HG03139 (cell line): ENCODE data around the gene APH1B.
"Not testable (repeated sequence)": the region's sequence is repeated elsewhere in the genome, so short reads cannot be mapped to it uniquely, and the experiment has no call there.

Source experiments
- ATAC-seq: cut with Tn5 transposase; IDR thresholded peaks from one replicate; pipeline ENCODE4 v1.9.1; 2021; ENCODE audit not compliant: unreplicated experiment

APH1B gene

DNA sequence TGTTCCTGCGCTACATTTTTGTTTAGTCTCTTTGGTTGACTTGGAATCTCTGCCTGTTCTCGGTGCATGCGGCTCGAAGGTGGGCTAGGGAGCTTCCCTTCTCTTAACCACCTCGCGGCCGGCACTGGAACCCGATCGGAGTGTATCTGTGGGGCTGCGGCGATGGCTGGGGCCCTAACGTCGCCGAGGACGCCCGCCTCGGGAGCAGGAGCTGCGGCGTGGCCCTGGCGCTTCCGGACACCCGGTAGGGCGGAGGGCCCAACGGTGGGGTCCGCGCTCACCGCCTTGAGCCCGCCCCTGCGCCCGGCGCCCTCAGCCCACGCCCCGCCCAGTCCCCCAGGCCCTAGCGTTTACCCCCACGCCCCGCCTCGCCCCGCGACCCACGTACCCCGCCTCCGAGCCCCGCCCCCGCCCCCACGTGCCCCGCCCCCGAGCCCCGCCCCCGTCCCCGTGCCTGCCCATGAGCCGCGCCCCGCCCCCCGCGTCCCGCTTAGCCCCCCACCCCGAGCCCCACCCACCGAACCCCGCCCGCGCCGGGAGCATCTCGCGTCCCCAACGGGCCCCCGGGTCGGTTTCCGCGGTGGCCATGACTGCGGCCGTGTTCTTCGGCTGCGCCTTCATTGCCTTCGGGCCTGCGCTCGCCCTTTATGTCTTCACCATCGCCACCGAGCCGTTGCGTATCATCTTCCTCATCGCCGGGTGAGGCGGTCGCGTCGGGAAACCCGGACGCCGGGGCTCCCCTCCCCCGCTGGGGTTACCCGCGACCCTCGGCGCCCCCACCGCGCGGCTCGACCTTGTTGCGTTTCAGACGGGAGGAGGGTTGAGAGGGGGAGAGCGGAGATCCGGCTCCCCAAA is at the start of gene APH1B:
Gene APH1B (plus strand): TSS at position 568 of the 855 bp plus-strand sequence. CDS start 19 bp downstream, at position 587.
- peak; percentile 75 for ATAC-seq

DNA sequence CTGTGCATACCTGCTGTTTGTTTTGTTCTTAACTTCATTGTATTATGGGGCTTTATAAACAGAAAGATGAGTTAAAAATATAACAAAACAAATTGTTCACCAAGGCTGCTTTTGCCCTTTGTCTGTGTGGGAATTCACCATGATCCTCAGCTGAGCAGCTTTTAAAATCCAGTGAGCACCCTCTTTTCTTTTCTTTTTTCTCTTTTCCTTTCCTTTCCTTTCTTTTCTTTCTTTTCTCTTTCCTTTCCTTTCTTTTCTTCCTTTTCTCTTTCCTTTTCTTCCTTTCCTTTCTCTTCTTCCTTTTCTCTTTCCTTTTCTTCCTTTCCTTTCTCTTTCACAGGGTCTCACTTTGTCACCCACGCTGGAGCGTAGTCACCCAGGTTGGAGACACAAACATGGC is 49.7 kb upstream of the APH1B start:
- ATAC-seq: no peak

DNA sequence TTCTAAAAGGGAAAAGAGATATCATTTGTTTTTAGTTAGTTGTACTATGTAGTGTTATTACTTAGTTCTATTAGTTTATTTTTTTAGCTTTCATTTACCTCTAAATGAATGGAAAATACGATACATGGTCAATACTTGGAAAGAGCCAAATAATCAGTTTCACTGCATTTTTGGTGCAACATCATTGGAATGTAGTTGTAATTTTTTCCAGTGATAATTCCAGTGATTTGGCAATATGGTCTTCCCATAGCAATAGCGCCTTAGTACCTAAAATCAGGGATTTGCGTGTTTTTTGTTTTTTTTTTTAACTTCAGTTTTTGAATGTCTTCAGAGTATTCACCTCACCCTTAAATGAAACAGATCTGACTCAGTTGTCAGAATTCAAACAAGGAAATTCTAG is 46.2 kb upstream of the APH1B start:
- ATAC-seq: no peak

DNA sequence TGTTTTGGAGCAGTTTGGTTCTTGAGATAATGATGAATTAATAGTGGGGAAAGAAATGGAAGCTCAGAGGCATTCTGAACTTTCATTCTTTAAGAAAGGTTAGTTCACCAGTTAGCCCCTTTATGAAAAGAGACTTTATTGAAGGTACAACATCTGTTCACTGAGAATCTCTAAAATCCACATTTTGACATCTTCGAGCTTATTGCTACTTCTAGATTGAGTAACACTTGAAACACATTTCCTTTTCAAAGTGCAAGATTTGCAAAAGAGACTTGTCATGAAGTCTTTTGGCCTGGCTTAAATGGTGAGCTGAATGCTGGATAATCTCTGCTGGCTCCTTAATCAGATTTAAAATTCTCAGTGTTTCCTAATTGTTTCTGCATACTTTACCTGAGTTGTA is 45.7 kb upstream of the APH1B start:
- ATAC-seq: no peak

DNA sequence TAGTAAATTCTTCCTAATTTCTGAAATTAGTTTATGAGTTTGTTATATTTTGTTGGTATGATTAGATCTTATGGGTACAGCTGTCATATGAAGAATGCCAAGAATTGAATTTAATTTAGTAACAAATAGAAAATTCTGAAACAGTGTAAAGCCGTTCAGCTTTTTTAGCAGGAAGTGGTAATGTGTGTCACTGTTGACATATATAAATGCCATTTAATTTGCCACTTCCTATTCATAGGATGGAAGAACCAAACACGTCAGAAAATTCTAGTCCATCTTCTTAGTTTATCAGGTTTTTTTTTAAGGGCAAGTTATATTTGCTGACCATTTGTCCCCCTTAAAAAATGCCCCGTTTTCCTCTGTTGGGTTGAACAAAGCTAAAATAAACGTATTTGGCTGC is 45.0 kb upstream of the APH1B start:
- no peak for ATAC-seq

DNA sequence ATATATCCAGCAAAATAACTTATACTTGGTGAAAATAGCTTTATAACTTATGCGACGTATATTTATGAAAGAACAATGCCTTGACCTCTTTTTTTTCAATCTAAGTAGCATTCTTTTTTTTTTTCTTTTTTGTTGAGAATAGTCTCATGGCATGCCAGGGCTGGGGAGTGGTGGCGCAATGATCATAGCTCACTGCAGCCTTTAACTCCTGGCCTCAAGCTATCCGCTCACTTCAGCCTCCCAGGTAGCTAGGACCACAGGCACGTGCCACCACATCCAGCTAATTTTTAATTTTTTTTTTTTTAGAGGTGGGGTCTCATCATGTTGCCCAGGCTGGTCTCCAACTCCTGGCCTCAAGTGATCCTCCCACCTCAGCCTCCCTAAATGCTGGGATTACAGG is 44.5 kb upstream of the APH1B start:
- no peak for ATAC-seq

DNA sequence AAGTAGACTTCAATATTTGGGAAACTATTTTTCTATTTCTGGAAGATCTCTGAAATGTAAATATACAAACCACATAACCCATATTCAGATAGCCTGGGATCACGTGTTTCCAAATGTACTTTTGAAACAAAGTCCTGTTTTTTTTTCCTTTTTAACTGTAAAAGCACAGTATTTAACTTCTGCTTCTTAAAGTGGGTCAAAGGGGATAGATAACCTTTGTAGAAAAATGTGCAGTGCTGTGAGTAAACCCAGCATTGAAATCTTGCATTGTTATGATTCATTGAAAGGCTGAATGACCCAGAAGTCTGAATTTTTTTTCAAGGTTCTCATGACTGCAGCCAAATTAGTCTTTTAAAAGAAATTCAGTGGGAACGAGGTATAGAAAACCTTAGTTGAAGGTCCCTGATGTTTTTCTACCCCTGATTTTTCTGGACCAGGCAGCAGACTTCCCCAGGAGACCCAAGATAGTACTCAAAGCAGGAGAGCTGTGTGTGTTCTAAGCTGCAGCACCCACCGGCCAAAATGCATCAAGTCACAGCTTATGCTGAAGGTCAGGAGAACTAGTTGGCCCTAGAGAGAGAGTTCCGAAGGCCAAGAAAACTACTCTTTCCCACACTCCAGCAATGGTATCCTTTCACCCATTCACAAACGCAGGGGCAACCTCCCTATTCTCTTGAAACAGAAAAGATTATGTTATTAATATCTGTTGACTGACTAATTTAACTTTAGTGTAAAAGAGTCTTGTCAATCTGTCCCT is 43.6 kb upstream of the APH1B start:
- no peak for ATAC-seq

DNA sequence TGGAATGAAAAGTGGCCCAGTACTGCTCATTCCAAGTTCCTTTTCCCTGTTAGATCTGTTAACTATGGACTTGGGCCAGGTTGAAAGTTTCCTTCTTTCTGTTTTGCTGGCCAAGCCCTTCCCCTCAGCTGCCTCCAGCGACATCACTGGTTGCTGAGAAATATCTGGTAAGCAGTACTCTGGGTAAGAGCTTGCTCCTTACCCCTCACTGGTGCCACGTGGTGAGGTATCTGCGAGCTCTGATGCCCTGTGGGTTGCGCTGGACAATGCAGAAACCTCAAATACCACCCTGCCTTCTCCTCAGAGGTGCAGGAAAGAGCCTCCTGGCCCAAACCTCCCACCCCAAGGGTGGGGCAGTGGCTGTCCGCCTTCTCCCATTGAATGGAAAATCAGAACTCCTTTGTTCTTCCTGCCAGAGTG is 42.9 kb upstream of the APH1B start:
- ATAC-seq: no peak

DNA sequence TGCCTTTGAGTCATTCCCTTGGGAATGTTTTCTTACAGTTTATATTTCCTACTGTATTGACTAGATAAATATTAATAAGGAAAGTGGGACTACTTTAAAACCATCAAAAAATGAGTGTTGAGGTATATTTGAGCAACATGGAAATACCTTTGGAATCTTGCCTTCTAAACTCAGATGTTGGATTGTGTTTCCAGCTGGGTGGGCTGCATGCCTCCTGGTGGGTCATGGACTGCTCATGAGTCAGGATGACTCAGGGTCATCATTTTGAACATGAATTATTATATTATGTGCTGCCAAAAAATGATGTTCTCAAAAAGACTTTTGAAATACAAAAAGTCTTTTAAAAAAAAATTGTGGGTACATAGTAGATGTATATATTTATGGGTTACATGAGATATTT is 41.1 kb upstream of the APH1B start:
- no peak for ATAC-seq

DNA sequence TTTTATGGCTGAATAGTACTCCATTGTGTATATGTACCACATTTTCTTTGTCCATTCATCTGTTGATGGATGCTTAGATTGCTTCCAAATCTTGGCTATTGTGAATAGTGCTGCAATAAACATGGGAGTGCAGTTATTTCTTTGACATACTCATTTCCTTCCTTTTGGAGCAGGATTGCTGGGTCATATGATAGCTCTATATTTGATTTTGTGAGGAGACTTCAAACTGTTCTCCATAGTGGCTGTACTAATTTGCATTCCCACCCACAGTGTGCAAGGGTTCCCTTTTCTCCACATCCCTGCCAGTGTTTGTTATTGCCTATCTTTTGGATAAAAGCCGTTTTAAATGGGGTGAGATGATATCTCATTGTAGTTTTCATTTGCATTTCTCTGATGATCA is 40.3 kb upstream of the APH1B start:
- not testable (repeated sequence) for ATAC-seq

DNA sequence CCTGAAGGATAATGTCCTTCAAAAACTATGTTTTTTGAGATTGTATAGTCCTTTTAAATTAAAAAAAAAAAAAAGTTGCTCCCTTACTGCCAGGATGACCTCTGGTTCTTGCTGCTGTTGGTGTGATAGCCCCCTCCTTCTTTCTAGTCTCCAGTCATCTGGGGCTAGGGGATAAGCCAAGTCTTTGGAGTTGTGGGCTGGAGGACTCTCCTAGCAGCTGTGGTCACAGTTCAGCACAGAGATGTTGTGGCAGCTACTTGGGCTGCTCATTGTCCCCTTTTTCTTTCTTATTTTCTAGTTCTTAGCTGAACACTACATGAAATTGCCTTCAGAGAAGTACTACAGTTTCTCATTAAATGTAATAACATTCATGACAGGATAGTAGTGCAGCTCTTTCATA is 39.2 kb upstream of the APH1B start:
- ATAC-seq: no peak

DNA sequence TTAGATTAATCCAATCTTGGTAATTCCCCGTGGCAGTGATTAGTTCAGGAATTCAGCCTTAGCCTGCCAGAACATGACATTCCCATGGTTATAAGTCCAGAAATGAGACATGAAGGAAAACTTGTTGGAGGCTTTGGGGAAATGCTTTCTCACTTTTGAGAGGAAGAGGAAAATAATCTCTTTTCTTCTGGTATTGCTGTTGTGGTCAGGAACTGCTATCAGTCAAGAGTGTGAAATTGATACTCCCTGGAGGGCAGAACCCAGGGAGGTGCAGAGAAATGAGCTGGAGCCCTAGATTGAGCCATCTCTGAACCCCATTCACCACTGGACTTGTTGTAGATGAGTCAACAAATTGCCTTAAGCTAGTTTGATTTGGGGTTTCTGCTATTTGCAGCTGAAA is 38.6 kb upstream of the APH1B start:
- no peak for ATAC-seq

DNA sequence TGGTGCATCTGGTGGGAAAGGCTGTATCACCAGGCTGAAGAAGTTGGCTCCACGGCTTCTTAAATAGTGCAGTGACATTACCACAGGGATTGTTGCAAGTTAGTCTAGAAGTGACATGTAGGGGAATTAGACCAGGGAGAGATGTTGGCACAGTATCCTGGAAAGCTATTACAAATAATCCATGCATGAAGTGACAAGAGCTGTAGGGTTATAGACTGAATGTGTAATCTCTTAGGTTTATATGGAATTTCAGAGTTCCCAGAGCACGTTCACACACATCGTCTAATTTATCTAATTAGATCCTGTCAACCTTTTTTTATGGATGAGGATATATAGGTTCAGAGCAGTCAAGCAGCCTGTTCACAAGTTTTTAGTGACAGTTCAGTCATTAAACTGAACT is 37.3 kb upstream of the APH1B start:
- ATAC-seq: no peak

DNA sequence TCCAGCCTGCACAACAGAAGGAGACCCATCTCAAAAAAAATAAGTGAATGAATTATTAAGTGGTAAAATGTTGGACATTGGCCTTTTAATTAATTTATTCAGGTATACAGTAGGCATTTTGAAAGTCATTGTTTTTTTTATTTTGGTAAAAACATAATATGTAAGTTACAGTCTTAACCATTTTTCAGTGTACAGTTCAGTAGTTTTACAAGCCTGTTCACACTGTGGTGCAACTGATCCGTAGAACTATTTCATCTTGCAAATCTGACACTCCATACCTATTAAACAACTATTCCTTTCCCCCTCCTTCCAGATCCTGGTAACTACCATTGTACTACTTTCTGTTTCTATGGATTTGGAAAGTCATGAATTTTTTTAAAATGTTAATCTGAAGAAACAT is 36.1 kb upstream of the APH1B start:
- ATAC-seq: no peak

DNA sequence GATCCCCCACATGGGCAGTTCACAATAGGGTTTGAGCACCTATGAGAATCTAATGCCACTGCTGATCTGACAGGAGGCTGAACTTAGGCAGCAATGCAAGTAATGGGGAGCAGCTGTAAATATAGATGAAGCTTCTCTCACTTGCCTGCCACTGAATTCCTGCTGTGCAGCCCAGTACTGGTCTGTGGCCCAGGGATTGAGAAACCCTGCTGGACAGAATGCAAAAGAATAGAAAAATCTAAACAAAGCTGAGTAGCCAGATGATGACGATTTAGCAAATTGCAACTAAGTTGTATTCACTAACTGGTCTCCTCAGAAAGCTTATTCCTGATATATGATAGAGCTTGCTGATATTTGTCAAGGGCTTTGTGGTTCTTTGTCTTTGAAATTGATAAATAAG is 34.3 kb upstream of the APH1B start:
- no peak for ATAC-seq

DNA sequence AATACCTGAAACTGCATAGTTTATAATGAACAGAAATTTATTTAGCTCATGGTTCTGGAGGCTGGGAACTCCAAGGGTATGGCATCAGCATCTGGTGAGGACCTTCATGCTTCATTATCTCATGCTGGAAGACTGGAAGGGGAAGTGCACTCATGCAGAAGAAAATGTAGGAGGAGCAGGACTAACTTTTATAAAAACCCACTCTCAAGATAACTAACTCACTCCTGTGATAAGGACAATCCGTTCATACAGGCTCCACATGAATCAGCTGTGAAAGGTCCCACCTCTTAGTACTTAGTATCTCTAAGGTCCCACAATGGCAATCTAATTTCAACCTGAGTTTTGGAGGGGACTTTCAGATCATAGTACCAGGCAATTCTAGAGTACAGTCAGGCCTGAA is 33.6 kb upstream of the APH1B start:
- no peak for ATAC-seq

DNA sequence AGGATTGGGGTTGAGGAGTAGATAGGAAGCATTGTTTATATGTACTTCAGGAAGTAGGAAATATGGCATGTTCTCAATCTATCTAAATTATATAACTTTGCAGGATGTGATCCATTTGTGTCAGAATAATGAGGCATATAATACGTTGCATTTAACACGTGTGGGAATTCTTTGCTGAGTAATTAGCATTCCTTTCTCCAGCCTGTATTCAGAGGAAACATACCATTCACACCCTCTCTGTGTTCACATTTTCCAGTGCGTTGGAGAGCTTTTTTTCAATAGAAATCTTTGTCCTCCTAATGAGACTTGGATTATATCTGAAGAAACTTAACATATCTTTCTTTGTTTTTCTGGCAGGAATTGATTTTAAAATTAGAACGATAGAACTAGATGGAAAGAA is 33.0 kb upstream of the APH1B start:
- ATAC-seq: no peak

DNA sequence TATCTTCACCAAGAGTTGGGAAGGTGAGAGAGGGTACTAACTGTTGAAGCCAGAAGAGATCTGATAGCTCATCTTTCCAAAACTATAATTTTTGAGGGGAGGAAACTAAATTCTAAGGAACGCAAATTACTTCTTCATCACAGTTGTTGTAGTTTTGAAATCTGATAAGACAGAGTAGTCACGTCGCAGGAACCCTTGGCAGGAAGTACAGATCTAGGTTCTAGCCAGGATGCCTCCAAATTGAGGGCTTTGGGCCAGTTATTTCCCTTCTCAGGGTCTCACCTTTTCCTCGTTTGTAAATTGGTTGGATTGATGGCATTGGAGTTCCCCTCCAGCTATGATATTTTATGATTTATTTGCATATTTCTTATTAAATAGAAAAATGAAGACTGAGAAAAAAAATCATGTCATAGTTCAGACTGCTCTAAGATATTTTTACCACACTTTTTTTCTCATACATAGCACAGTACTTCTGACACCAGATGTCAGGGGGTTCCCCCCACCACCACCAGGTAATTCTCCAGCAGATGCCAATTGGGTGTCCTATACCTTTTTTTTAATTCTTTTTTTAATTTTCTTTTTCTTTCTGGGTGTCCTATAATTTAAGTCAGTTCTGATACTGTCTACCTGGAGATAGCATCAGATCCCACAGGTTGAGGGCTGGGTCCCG is 32.3 kb upstream of the APH1B start:
- ATAC-seq: no peak

DNA sequence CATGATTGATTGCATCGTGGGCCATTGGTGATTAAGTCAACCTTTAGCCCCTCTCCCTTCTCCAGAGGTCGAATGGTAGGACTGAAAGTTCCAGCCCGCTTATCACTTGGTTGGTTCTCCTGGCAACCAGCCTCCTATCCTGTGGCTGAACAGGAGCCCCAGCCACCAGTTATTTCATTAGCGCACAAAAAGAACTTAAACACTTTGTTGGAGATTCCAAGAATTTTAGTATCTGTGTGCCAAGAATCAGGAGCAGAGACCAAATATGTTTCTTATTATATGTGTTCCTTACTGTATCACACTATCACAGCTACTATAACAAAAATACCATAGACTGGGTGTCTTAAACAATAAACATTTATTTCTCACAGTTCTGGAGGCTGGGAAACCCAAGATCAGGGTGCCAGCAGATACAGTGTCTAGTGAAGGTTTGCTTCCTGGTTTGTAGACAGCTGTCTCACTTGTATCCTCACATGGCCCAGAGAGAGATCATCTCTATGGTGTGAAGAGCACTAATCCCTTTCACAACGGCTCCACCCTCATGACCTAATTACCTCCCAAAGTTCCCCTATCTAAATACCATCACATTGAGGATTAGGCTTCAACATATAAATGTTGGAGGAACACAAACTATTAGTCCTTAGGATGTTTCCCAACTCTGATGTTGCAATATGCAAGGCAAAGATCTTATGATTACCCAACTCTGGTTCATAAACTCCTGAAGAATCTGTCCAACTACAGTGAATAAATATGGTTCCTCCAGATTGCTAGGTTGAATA is 30.5 kb upstream of the APH1B start:
- no peak for ATAC-seq

DNA sequence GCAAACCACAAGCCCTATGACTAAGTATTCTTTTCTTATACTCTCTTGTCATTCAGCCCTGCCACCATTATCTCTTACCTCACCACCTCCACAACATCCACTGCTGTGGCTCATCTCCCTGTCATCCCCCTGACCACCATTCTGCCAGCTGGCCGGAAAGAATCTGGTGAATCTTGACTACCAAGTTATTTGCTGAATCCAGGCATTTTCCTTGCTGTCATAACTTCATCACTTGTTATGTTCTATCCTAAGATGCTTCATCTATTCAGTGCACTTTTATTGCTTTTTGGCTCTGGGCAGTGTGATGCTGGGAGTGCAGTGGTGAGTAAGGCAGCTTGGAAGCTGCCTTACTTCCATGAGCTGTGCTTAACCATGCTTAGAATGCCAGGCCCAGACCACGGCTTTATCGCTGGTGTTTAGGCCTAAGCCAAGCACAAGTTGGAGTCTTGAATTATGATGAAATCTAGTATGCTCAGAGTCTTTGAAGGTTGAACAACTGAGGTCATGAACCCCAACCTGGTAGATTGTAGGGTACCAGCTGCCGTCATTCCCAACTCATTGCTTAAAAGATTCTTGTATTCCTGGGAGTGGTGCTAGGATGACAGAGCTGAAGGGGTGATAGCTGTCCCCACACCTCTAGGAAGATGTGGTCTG is 27.0 kb upstream of the APH1B start:
- ATAC-seq: no peak

DNA sequence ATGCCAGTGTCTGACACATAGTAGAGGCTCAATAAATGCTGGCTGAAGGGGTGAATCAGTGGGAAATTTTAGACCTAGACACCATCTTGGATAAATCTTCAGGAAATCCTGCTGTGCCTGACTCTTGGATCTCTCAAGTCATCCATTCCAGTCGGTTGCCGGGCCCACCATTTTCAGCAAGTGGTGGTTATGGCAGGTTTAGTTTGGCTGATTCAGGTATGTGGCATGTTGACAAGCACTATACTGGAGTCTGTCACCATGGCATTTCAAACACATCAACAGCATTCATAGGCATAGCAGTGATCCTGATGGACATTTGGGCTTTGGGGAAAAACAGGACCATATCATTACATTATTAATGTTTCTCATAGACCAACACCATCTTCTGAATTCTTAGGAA is 25.7 kb upstream of the APH1B start:
- no peak for ATAC-seq
